ENCODE data around the gene PGM5.

Gene PGM5

DNA sequence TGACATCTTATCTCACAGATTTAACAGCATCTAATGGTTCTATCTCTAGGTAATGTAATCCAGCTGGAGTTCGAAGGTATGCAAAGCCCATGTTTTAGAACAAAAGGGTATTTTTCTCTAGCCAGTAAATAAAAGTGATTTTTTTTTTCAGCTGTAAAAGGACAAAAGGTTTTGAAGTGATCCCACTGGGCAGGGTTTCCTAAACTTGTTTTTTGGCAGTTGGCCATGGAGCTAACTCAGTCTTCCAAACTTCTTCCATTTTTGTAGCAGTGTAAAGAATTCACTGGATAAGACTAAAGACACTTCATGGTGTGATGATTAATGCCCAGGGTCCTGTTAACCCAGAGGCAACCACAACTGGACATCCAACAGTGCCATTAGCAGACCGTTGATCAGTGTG is 120.4 kb downstream of the PGM5 start:
- Histone ChIP-seq H3K79me2 (ENCODE audit: insufficient read depth, low read length) (no peaks in the 10 kb centered on the region), H3F3A (ENCODE audit: insufficient read depth) (no peaks in the 10 kb centered on the region), H2AFZ (ENCODE audit: low read depth, low read length, severe bottlenecking) (no peak overlapping the region), H3K4me3 (ENCODE audit: insufficient read depth, low read length, poor library complexity, severe bottlenecking) (no peak overlapping the region), H4K20me1 (ENCODE audit: low read depth, low read length) (no peaks in the 10 kb centered on the region), H3K27ac (ENCODE audit: low read depth, low read length) (no peak overlapping the region), H3K27me3 (ENCODE audit: low read length) (no peaks in the 10 kb centered on the region), H3K9me2 (replicated peaks; ENCODE audit: insufficient read depth, low read length) (no peaks in the 10 kb centered on the region), H3K4me2 (ENCODE audit: low read depth, low read length, poor library complexity, severe bottlenecking) (no peak overlapping the region), H3K36me3 (ENCODE audit: low read length) (no peaks in the 10 kb centered on the region), H3K9ac (ENCODE audit: low read length) (no peak overlapping the region), H3K9me3 (ENCODE audit: insufficient read depth, low read length) (no peaks in the 10 kb centered on the region)
- TF ChIP-seq EZH2phosphoT487 (conservative IDR thresholded peaks at IDR 0.05; ENCODE audit: low read length) (no peak), CTCF (IDR thresholded peaks at IDR 0.05; ENCODE audit: insufficient read depth, low read length, poor library complexity, severe bottlenecking) (no peak)

DNA sequence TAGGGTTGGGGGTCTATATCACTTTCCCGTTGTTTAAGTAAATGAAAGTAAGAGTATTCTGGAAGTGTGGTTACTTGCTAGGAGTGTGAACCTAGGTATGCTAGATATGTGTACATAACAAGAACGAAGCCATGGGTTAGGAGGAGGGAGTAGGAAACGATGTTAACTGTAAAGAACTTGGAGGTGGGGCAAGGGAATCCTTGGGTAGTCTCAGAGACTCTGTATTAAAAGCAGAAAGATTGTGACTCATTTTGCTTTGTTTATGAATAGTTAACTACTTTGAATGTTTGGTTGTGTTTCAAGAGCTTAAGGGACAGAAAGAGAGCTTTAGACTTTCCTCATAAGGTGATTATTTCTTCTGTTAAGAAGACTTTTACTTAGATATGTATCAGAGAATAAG is 124.4 kb downstream of the PGM5 start:
- no peaks in the 10 kb centered on the region for H3K9me3 ChIP-seq (ENCODE audit: insufficient read depth, low read length)
- no peaks in the 10 kb centered on the region for H3K36me3 ChIP-seq (ENCODE audit: low read length)
- no peaks in the 10 kb centered on the region for H3K27me3 ChIP-seq (ENCODE audit: low read length)
- no peak overlapping the region for H3K4me3 ChIP-seq (ENCODE audit: insufficient read depth, low read length, poor library complexity, severe bottlenecking)
- no peak overlapping the region for H3K4me2 ChIP-seq (ENCODE audit: low read depth, low read length, poor library complexity, severe bottlenecking)
- no peak overlapping the region for H3K9ac ChIP-seq (ENCODE audit: low read length)
- H3K9me2 ChIP-seq (replicated peaks; ENCODE audit: insufficient read depth, low read length), result no peaks in the 10 kb centered on the region
- TF ChIP-seq EZH2phosphoT487 (conservative IDR thresholded peaks at IDR 0.05; ENCODE audit: low read length) (no peak), CTCF (IDR thresholded peaks at IDR 0.05; ENCODE audit: insufficient read depth, low read length, poor library complexity, severe bottlenecking) (no peak)
- no peaks in the 10 kb centered on the region for H4K20me1 ChIP-seq (ENCODE audit: low read depth, low read length)
- no peaks in the 10 kb centered on the region for H3K79me2 ChIP-seq (ENCODE audit: insufficient read depth, low read length)
- H3K27ac ChIP-seq (ENCODE audit: low read depth, low read length), result no peak overlapping the region
- no peaks in the 10 kb centered on the region for H3F3A ChIP-seq (ENCODE audit: insufficient read depth)
- H2AFZ ChIP-seq (ENCODE audit: low read depth, low read length, severe bottlenecking), result no peak overlapping the region

DNA sequence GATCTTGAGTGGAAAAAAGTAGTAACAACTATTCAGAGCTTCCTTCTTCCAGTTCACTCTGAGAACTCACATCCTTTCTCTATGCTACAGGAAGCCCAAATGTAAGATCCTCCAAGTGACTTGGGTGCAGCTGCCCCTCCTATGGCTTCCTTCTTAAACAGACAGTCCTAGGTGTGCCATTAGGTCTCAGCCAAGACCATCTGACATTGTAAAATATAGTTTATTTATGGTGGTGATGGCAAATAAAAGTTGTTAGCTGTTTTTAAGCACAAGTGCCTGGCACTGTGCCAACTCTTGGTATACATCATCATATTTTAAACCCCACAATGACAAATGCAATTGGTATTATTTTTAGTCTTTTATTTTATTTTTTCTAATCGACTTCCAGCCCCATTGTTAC is 126.1 kb downstream of the PGM5 start:
- Histone ChIP-seq H3F3A (ENCODE audit: insufficient read depth) (no peaks in the 10 kb centered on the region), H3K36me3 (ENCODE audit: low read length) (no peaks in the 10 kb centered on the region), H3K4me3 (ENCODE audit: insufficient read depth, low read length, poor library complexity, severe bottlenecking) (no peak overlapping the region), H3K4me2 (ENCODE audit: low read depth, low read length, poor library complexity, severe bottlenecking) (no peak overlapping the region), H3K27me3 (ENCODE audit: low read length) (no peaks in the 10 kb centered on the region), H3K79me2 (ENCODE audit: insufficient read depth, low read length) (no peaks in the 10 kb centered on the region), H3K9me2 (replicated peaks; ENCODE audit: insufficient read depth, low read length) (no peaks in the 10 kb centered on the region), H2AFZ (ENCODE audit: low read depth, low read length, severe bottlenecking) (no peak overlapping the region), H3K9me3 (ENCODE audit: insufficient read depth, low read length) (no peaks in the 10 kb centered on the region), H3K27ac (ENCODE audit: low read depth, low read length) (no peak overlapping the region), H3K9ac (ENCODE audit: low read length) (no peak overlapping the region), H4K20me1 (ENCODE audit: low read depth, low read length) (no peaks in the 10 kb centered on the region)
- TF ChIP-seq EZH2phosphoT487 (conservative IDR thresholded peaks at IDR 0.05; ENCODE audit: low read length) (no peak), CTCF (IDR thresholded peaks at IDR 0.05; ENCODE audit: insufficient read depth, low read length, poor library complexity, severe bottlenecking) (no peak)

- no peaks in the 10 kb centered on the region for H3K9me3 ChIP-seq (ENCODE audit: insufficient read depth, low read length)
- H3K9me2 ChIP-seq (replicated peaks; ENCODE audit: insufficient read depth, low read length), result no peaks in the 10 kb centered on the region
- no peaks in the 10 kb centered on the region for H3K36me3 ChIP-seq (ENCODE audit: low read length)
- TF ChIP-seq EZH2phosphoT487 (conservative IDR thresholded peaks at IDR 0.05; ENCODE audit: low read length), result no peak
- TF ChIP-seq CTCF (IDR thresholded peaks at IDR 0.05; ENCODE audit: insufficient read depth, low read length, poor library complexity, severe bottlenecking), result no peak
- H3K27me3 ChIP-seq (ENCODE audit: low read length), result no peaks in the 10 kb centered on the region
- H3K9ac ChIP-seq (ENCODE audit: low read length), result no peak overlapping the region
- H3K79me2 ChIP-seq (ENCODE audit: insufficient read depth, low read length), result no peaks in the 10 kb centered on the region
- no peak overlapping the region for H3K4me3 ChIP-seq (ENCODE audit: insufficient read depth, low read length, poor library complexity, severe bottlenecking)
- H2AFZ ChIP-seq (ENCODE audit: low read depth, low read length, severe bottlenecking), result no peak overlapping the region
- no peak overlapping the region for H3K27ac ChIP-seq (ENCODE audit: low read depth, low read length)
- H3K4me2 ChIP-seq (ENCODE audit: low read depth, low read length, poor library complexity, severe bottlenecking), result no peak overlapping the region
- H4K20me1 ChIP-seq (ENCODE audit: low read depth, low read length), result no peaks in the 10 kb centered on the region
- H3F3A ChIP-seq (ENCODE audit: insufficient read depth), result no peaks in the 10 kb centered on the region
Observed at GRCh38 chr9:68488126-68488525, 131.7 kb downstream of the PGM5 start.
